GM23248 (cell line): Measurements from ENCODE around the gene HOMER2.

ENCODE experiments used
- EZH2 ChIP-seq: fragments of 200-600 bp; sonication (generic); IDR thresholded peaks from 2 replicates; pipeline ENCODE4 v1.6.1; 2018; ENCODE audit warnings: antibody characterized with exemption, mild to moderate bottlenecking; ENCODE audit not compliant: insufficient read depth, poor library complexity, severe bottlenecking
- EZH2phosphoT487 ChIP-seq: fragments of 200-600 bp; sonication (generic); IDR thresholded peaks from 2 replicates; pipeline ENCODE4 v1.6.1; 2018; ENCODE audit warnings: antibody characterized with exemption, moderate library complexity, mild to moderate bottlenecking, low read depth; ENCODE audit not compliant: insufficient read depth

- TF ChIP-seq EZH2phosphoT487 (no peak), EZH2 (no peak)
Observed at GRCh38 chr15:82810061-82810889, 142.2 kb downstream of the HOMER2 start.
